GM19438 (cell line): ENCODE results near the gene XPO4.
"Not testable (repeated sequence)": the region's sequence is repeated elsewhere in the genome, so short reads cannot be mapped to it uniquely, and the experiment has no call there.

ENCODE experiments used
- ATAC-seq: cut with Tn5 transposase; IDR thresholded peaks from one replicate; pipeline ENCODE4 v1.9.1; 2021; ENCODE audit warnings: low read depth; ENCODE audit not compliant: unreplicated experiment

XPO4 gene

GRCh38 chr13:20902438-20903163 lies at the start of gene XPO4:
Gene XPO4 (minus strand): TSS chr13:20902746. CDS start chr13:20902738, 8 bp downstream.
- peak; percentile 94 for ATAC-seq

- ATAC-seq: not testable (repeated sequence)
Observed at GRCh38 chr13:20948001-20948400, 45.5 kb upstream of the XPO4 start.

GRCh38 chr13:20945952-20946383 lies 43.4 kb upstream of the XPO4 start:
- ATAC-seq: no peak

- ATAC-seq: no peak
Observed at GRCh38 chr13:20942938-20943559, 40.5 kb upstream of the XPO4 start.

GRCh38 chr13:20940511-20940910 lies 38.0 kb upstream of the XPO4 start:
- ATAC-seq: not testable (repeated sequence)

GRCh38 chr13:20940083-20940482 lies 37.5 kb upstream of the XPO4 start:
- no peak for ATAC-seq

- no peak for ATAC-seq
Observed at GRCh38 chr13:20939662-20940061, 37.1 kb upstream of the XPO4 start.

GRCh38 chr13:20938302-20938701 lies 35.8 kb upstream of the XPO4 start:
- no peak for ATAC-seq

GRCh38 chr13:20927596-20928257 lies 25.2 kb upstream of the XPO4 start:
- ATAC-seq: no peak

- not testable (repeated sequence) for ATAC-seq
Observed at GRCh38 chr13:20925395-20925790, 22.8 kb upstream of the XPO4 start.

- no peak for ATAC-seq
Observed at GRCh38 chr13:20924758-20925394, 22.3 kb upstream of the XPO4 start.

- no peak for ATAC-seq
Observed at GRCh38 chr13:20923272-20923671, 20.7 kb upstream of the XPO4 start.

- ATAC-seq: no peak
Observed at GRCh38 chr13:20921572-20921971, 19.0 kb upstream of the XPO4 start.

GRCh38 chr13:20915676-20916075 lies 13.1 kb upstream of the XPO4 start:
- not testable (repeated sequence) for ATAC-seq

- no peak for ATAC-seq
Observed at GRCh38 chr13:20911037-20911436, 8.5 kb upstream of the XPO4 start.

GRCh38 chr13:20908714-20909497 lies 6.4 kb upstream of the XPO4 start:
- no peak for ATAC-seq

- no peak for ATAC-seq
Observed at GRCh38 chr13:20904908-20905307, 2.4 kb upstream of the XPO4 start.

GRCh38 chr13:20903164-20903475 lies 574 bp upstream of the XPO4 start:
- no peak for ATAC-seq

- peak; percentile 23 for ATAC-seq
Observed at GRCh38 chr13:20901668-20902437, 693 bp downstream of the XPO4 start.

GRCh38 chr13:20894245-20894644 lies 8.3 kb downstream of the XPO4 start:
- no peak for ATAC-seq
